ENCODE data around the gene FAF1. TPM values are rescaled to one million over a fixed set of nuclear protein-coding genes. Genes with fewer than 3 reads are reported as not detected.
A peak's percentile ranks its signal among the peaks of the same experiment; 100 is the strongest.

The FAF1 gene
- total and polyA plus RNA-seq, 9 of the 15 experiments (the other 6 are each of a cell fraction or from before 2014, with no cell fraction given), result 48.7 to 225 (median 118) TPM

DNA sequence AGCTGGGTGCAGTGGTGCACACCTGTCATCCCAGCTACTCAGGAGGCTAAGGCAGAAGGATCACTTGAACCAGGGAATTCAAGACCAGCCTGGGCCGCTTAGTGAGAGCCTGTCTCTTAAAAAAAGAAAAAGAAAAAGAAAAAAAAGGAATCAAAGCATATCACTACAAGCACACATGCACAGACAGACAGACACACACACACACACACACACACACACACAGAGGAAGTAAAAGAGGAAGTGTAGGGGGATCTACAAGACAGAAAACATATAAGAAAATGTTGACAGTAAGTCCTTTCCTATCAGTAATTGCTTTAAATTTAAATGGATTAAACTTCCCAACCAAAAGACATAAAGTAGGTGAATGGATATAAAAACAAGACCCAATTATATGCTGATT is 180.3 kb downstream of the FAF1 start:
- TF ChIP-seq NCOR1 (IDR thresholded peaks at IDR 0.05), result peak; percentile 18; the same call in 1 of the 2 replicates
- TF ChIP-seq ZNF764 (CRISPR knock-in tag; IDR thresholded peaks at IDR 0.05; ENCODE audit: low read depth), result no peak
- peak; percentile 14 to 37; a peak in 1 of 4 replicates for TF ChIP-seq KDM1A (IDR thresholded peaks at IDR 0.05)
- TF ChIP-seq POU5F1 (IDR thresholded peaks at IDR 0.05; ENCODE audit: borderline replicate concordance, low read depth, low read length, partially characterized antibody), result no peak
- no peak for TF ChIP-seq NCOA1 (IDR thresholded peaks at IDR 0.05; ENCODE audit: low read depth)
- TF ChIP-seq ETV6 (IDR thresholded peaks at IDR 0.05; ENCODE audit: borderline replicate concordance in 1 of 2, low read depth in 2 of 2, low read length in 1 of 2), result 0 out of 4 replicates have a peak, but pooled peaks of 1 of the 2 experiments have one; percentile 37
- no peak for TF ChIP-seq ETV6 (CRISPR knock-in tag; IDR thresholded peaks at IDR 0.05; ENCODE audit: borderline replicate concordance)
- no peak for TF ChIP-seq MYBL2 (IDR thresholded peaks at IDR 0.05; ENCODE audit: low read depth)
- no peak for TF ChIP-seq MYBL2 (CRISPR knock-in tag; IDR thresholded peaks at IDR 0.05; ENCODE audit: borderline replicate concordance)
- no peak for TF ChIP-seq MBD2 (IDR thresholded peaks at IDR 0.05; ENCODE audit: borderline replicate concordance, low read depth)
- TF ChIP-seq SPI1 (IDR thresholded peaks at IDR 0.05; ENCODE audit: borderline replicate concordance, low read depth, low read length), result peak; percentile 86; the same call in 1 of the 2 replicates
- FAIRE-seq, result no peak
- Histone ChIP-seq H3K27ac (ENCODE audit: extremely low read depth, low read depth, low read length) (no peak overlapping the region), H4K20me1 (replicated peaks; ENCODE audit: control insufficient read depth, insufficient read depth, low read length) (no peaks in the 10 kb centered on the region), H3K36me3 (ENCODE audit: control insufficient read depth, insufficient read depth, low read length) (peaks cover 36% of the 10 kb centered on the region), H3K4me1 (replicated peaks in 1 of 2; ENCODE audit: control insufficient read depth in 2 of 2, insufficient read depth in 2 of 2, low read length in 2 of 2) (no peaks in the 10 kb centered on the region; a peak in 1 of 5 replicates), H3K4me3 (no peak overlapping the region), H3K9ac (ENCODE audit: insufficient read depth in 1 of 2, low read depth in 2 of 2, low read length in 2 of 2) (no peak overlapping the region), H2AFZ (ENCODE audit: low read depth, low read length) (no peak overlapping the region), H3K9me1 (ENCODE audit: control insufficient read depth, insufficient read depth, low read length) (no peaks in the 10 kb centered on the region), H3K4me2 (ENCODE audit: insufficient read depth, low read length) (no peak overlapping the region), H3K27me3 (ENCODE audit: control insufficient read depth in 2 of 2, insufficient read depth in 2 of 2, low read length in 2 of 2) (no peaks in the 10 kb centered on the region), H3K9me3 (replicated peaks; ENCODE audit: control insufficient read depth, insufficient read depth, low read depth, low read length) (no peaks in the 10 kb centered on the region), H3K79me2 (ENCODE audit: control insufficient read depth, insufficient read depth, low read length) (peaks cover 39% of the 10 kb centered on the region)
- BruUV-seq (replicated peaks), result no TSS peak
- ChIA-PET POLR2A (interaction anchor here (0.5 kb wide), 1 partner anchor 402 kb away, joined by 4 read pairs; no protein-coding TSS in a partner anchor), CTCF (ENCODE audit: low intra/inter-chr PET ratio) (no interaction called here)
- in situ Hi-C loops (cut with MboI) (loop anchor here (10.0 kb wide), 1 partner anchor 275 kb away; no protein-coding TSS in a partner anchor), intact Hi-C loops (cut with micrococcal nuclease) (loop anchor here (10.0 kb wide), 1 partner anchor 185 kb away; the partner anchor contains the start of gene FAF1)
- no peak for ATAC-seq
- DNase-seq (ENCODE audit: extremely low read depth in 1 of 4, low spot score in 3 of 4), result no peak
- WGBS (ENCODE audit: insufficient coverage, low coverage, missing lambda C conversion rate), result 93% methylated on average over 1 of the region's 1 CpG

Measured in K562 (cell line).